ENCODE results near the gene TSC22D4.

GRCh38 chr7:100435401-100436304 lies 43.4 kb downstream of the TSC22D4 start:
- TF ChIP-seq CTCF (IDR thresholded peaks at IDR 0.05) = no peak
- TF ChIP-seq POLR2A (IDR thresholded peaks at IDR 0.05) = peak in 3 of 4 donors; percentile 15 to 43 (median 29)

All from esophagus squamous epithelium (tissue), 4 donors.